Measurements from ENCODE around the gene PFDN4.

PFDN4 gene

DNA sequence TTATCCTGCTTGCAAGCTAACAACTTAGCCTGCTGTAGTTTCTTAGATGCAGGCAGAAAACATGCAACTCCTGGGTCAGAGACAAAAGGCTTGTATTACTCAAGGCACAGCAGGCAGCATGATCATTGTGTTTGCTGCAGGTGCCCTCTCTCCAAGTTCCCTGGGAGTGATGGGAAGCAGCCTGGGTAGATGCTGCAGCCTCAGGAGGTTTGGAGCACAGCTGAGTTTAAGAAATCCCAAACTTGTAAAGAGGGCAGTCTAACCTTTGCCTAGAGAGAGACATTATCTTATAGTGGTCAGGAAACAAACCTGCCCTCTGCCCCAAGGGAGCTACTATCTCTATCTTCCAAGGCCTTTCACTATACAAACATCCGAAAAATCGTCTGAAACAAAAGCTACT, 61.1 kb downstream of the PFDN4 start:
- DNase-seq (ENCODE audit: low spot score) = no peak

Data from RKO (cell line).